NOMO-1 treated with dmso at 0.1 percent for 144 hours (cell line): Measurements from ENCODE around the gene RRP1B.
"Not testable (repeated sequence)": the region's sequence is repeated elsewhere in the genome, so short reads cannot be mapped to it uniquely, and the experiment has no call there.

Source experiments
- DNase-seq: peaks from one replicate; lab custom pipeline; 2025; ENCODE audit not compliant: unreplicated experiment; lab: John Stamatoyannopoulos, UW

The RRP1B gene

DNA sequence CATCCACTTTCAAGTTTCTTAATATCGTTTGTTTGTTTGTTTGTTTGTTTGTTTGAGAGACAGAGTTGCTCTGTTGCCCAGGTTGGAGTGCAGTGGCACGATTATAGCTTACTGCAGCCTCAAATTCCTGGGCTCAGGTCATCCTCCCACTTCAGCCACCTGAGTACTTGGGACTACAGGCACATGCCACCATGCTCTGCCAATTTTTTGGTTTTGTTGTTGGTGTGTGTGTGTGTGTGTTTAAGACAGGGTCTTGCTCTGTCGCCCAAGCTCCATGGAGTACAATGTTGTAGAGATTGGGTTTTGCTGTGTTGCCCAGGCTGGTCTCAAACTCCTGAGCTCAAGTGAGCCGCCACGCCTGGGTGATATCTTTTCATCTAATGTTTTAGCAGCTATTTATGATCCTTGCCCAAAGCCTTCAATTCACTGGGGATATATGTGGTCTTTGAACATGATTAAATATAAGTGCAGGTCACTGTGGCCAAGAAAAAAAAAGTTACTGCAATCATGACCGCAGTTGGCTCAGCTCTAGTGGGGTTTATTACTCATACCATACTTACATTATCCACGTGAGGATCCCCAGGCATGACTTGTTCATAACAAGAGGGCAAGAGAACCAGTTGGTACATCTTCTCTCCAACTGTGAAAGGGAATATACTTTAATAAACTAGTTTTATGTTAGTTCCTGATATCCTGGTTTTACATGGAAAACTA is 8.0 kb downstream of the RRP1B start:
- no peak for DNase-seq

DNA sequence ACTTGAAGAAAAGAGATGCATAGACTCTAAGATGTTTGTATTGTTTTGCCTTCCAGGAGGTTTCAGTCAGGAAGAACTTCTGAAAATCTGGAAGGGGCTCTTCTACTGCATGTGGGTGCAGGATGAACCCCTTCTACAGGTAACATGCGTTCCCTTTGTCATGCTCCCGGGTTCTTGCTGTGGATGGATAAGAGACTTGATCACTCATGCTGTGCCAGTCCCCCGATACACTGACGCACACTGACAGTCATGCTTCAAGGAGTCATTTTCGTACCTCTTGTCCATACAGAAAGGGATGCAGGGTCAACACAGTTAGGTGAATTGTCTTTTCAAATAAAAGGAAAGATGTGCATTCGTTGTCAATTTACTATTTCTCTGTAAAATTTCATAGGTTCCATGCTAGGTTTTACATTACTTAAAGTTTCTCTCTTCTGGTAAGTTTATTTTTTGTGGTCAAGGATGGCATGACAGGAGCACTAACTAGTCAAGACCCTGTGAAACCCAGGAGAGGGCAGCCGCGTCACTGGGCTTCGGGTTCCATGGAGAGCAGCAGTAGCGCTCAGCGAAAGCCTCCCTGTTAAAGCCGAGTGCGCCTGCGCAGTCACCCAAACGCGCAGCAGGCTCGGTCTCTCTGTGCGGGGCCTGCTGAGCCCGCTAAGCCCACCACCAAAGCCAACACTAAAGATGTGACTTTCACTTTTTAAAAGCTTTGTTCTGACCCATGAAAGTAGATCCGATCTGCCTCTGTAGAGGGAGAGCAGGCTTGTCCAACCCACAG is 10.7 kb downstream of the RRP1B start:
- DNase-seq = no peak

DNA sequence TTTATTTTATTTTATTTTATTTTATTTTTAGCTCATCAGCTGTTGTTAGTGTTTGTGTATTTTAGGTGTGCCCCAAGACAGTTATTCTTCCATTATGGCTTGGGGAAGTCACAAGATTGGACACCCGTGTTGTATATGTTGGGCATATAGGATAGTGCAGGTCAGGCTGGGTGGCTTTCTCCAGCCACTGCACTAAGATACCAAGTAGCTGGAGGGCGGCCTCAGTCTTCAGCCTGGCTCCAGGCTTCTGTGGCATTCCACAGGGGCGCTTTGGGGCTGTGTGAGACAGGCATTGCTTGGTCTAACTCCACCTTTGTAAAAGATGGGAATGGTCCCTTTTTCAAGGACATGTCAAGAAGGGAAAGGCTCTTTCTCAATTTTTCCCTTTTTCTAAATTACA is 16.5 kb downstream of the RRP1B start:
- no peak for DNase-seq

- DNase-seq = no peak
Observed at GRCh38 chr21:43676391-43676790, 17.0 kb downstream of the RRP1B start.

- DNase-seq = no peak
Observed at GRCh38 chr21:43679951-43680350, 20.6 kb downstream of the RRP1B start.

- not testable (repeated sequence) for DNase-seq
Observed at GRCh38 chr21:43680421-43680820, 21.1 kb downstream of the RRP1B start.

- DNase-seq = no peak
Observed at GRCh38 chr21:43681650-43682049, 22.3 kb downstream of the RRP1B start.

- DNase-seq = no peak
Observed at GRCh38 chr21:43684424-43684823, 25.1 kb downstream of the RRP1B start.

- DNase-seq = no peak
Observed at GRCh38 chr21:43686811-43687565, 27.6 kb downstream of the RRP1B start.

GRCh38 chr21:43687566-43688399 is 28.4 kb downstream of the RRP1B start:
- DNase-seq = no peak

DNA sequence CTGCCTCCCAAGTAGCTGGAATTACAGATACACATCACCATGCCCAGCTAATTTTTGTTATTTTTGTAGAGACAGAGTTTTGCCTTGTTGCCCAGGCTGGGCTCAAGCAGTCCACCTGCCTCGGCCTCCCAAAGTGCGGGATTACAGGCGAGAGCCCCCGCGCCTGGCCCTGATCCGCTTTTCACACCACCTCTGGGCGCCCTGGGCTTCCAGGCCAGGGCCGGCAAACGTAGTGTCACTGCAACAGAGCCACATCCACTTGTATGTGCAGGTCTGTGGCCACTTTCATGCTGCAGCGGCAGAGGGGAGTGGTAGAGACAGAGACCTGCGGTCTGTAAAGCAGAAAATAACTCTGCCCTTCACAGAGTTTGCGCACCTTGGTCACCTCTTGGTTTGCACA is 29.5 kb downstream of the RRP1B start:
- no peak for DNase-seq

DNA sequence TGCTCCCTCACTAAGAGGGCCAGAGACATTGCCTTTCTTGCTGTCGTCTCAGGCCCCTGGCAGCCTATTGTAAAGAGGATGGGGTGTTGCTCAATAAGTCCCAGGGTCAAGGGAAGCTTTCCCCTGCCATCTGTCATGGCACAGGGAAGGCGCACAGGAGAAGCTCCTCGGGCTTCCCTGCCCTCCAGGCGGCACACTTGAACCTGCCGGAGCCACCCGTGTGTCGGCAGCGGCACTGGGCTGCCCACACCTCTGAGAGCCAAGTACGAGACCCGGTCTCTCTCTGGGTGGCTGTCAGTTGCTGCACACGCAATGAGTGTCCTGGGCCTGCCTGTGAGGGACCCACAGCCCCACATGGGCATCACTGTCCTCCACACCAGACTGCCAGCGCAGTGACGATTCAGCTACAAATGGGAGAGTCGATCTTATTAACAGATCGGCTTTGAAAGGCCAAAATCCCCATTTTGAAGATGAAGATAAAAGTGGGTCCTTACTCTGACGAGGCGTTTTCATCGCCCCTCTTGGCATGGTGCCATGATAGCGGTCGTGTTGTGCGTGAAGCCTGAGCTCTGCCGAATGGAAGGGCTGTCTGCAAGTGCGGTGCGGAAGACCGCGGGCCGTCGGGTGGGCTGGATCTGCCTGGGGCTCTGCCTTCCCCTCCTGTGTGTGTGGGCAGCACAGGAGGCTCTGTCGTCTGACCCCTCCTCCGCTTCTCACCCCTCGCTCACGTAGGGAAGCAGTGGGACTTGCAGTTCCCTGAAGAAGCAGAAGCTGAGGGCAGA is 30.4 kb downstream of the RRP1B start:
- DNase-seq = no peak

DNA sequence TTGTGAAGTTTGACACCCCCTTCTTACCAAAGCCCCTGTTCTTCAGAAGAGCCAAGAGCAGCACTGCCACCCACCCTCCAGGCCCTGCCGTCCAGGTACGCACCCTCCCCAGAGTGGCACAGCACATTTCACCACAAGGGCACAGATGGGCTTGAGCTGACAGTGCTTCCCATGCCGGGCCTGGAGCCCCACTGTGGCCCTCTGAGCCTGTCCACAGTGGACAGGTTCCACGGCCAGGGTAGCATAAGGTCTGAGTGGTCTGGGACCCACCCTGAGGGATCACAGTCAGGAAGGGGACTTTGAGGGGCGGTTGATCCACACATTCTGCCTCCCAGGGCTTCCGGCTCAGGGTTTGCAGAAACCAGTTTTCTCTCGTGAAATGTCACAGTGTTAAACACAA is 31.0 kb downstream of the RRP1B start:
- no peak for DNase-seq

DNA sequence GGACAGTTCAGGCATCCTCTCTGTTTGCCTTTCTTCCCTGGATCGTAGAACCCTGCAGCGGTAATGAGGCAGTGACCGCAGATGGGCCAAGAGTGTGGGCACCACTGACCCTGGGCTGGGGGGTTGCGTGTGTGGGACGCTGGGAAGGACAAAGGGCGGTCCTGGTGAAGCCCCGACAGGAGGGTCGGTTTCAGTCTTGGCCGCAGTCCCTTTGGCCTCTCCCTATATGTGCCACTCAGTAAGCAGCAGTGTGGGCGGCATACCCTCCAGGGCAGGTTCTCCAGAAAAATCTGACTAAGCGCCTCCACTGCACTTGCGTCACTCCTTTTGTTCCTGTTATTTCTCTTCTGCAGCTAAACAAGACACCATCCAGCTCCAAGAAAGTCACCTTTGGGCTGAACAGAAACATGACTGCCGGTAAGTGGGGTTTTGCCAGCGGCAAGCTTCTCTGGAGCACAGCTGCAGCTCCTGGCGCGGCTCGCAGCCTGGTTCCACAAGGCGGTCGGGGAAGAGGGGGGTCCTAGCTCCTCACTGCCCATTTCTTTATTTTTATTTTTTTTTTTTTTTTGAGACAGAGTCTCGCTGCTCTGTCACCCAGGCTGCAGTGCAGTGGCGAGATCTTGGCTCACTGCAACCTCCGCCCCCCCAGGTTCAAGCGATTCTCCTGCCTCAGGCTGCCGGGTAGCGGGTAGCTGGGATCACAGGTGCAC is 31.9 kb downstream of the RRP1B start:
- DNase-seq = no peak

GRCh38 chr21:43691801-43692200 is 32.4 kb downstream of the RRP1B start:
- no peak for DNase-seq

GRCh38 chr21:43692949-43693348 is 33.6 kb downstream of the RRP1B start:
- DNase-seq = no peak

GRCh38 chr21:43693981-43694380 is 34.6 kb downstream of the RRP1B start:
- no peak for DNase-seq

GRCh38 chr21:43694437-43695079 is 35.2 kb downstream of the RRP1B start:
- DNase-seq = no peak

- no peak for DNase-seq
Observed at GRCh38 chr21:43696214-43696613, 36.9 kb downstream of the RRP1B start.
